ENCODE results near the gene HPSE2. TPM values are rescaled to one million over a fixed set of nuclear protein-coding genes. Genes with fewer than 3 reads are reported as not detected.

The HPSE2 gene
- total and polyA plus RNA-seq, 2 experiments from 2014 or later: 0.10 to 0.24 TPM

DNA sequence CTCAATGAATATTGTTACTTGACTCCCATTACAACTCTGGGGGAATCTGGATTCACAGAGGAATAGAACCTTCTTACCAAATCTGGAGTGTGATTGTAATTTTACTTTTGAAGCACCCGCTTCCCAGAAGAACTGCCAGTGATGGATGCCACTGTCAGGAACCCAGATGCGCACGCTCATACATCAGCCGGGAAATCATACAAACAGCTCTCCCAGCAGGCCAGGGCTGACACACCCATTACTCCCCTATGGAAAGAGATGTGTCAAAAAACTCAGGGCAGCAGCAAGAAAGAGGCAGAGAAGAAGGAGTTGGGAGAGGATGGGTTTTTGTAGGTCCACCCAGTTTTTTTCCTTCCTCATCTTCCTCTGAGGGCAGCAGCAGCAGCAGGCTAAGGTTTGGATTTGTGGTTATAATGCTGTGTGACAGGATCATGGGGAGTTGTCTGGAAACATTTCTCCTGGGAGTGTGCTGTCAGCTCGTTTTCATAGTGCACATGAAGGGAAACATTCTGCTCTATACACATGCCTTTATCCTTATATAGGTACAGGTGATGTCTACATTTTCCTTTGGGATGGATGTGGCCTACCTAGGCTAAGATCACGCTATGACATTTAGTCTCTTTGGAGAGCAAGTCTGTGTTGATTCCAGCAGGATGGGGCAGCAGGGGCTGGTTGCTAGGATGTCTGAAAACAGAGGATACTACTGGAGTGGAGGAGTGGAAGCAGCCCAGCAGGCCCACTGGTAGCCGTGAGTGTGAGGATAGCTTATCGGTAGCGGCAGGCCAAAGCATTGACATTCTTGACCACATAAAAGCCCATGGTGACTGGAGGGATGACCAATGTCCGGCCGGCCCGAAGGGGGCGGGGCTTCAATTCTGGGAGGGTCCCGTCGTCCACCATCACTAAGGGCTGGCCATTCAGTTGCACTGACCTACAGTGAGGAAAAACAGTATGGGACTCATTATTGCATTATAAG is 776.6 kb downstream of the HPSE2 start:
- H3F3A ChIP-seq (replicated peaks; ENCODE audit: low read depth): no peaks in the 10 kb centered on the region
- H3K27ac ChIP-seq (ENCODE audit: low read depth): no peak overlapping the region
- H2AFZ ChIP-seq: no peak overlapping the region
- Mint-ChIP-seq H3K36me3 (ENCODE audit: low read depth) (no peaks in the 10 kb centered on the region), H3K4me1 (peaks cover 25% of the 10 kb centered on the region), H3K27ac (no peak overlapping the region), H3K9me3 (no peaks in the 10 kb centered on the region), H3K4me3 (no peak overlapping the region), H3K27me3 (ENCODE audit: insufficient read depth, low read depth, poor library complexity) (peaks cover 5% of the 10 kb centered on the region)
- no peak overlapping the region for H3K4me3 ChIP-seq
- H3K36me3 ChIP-seq (ENCODE audit: insufficient read depth): no peaks in the 10 kb centered on the region
- DNase-seq (ENCODE audit: low spot score) (no peak), ATAC-seq (no peak)
- no peaks in the 10 kb centered on the region for H3K27me3 ChIP-seq (ENCODE audit: insufficient read depth)
- no peaks in the 10 kb centered on the region for H3K79me2 ChIP-seq (replicated peaks; ENCODE audit: insufficient read depth)
- H3K9me2 ChIP-seq (ENCODE audit: insufficient read depth): no peaks in the 10 kb centered on the region
- no peak overlapping the region for H3K4me2 ChIP-seq
- TF ChIP-seq NANOG (IDR thresholded peaks at IDR 0.05; ENCODE audit: borderline replicate concordance) (no peak), POLR2AphosphoS5 (IDR thresholded peaks at IDR 0.05; ENCODE audit: low read depth) (no peak), CREB1 (CRISPR knock-in tag; IDR thresholded peaks at IDR 0.05; ENCODE audit: low read depth) (no peak), JUNB (IDR thresholded peaks at IDR 0.05; ENCODE audit: unreplicated experiment) (no peak)
- TF ChIP-seq, protein P1, sequence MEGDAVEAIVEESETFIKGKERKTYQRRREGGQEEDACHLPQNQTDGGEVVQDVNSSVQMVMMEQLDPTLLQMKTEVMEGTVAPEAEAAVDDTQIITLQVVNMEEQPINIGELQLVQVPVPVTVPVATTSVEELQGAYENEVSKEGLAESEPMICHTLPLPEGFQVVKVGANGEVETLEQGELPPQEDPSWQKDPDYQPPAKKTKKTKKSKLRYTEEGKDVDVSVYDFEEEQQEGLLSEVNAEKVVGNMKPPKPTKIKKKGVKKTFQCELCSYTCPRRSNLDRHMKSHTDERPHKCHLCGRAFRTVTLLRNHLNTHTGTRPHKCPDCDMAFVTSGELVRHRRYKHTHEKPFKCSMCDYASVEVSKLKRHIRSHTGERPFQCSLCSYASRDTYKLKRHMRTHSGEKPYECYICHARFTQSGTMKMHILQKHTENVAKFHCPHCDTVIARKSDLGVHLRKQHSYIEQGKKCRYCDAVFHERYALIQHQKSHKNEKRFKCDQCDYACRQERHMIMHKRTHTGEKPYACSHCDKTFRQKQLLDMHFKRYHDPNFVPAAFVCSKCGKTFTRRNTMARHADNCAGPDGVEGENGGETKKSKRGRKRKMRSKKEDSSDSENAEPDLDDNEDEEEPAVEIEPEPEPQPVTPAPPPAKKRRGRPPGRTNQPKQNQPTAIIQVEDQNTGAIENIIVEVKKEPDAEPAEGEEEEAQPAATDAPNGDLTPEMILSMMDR (conservative IDR thresholded peaks at IDR 0.05; ENCODE audit: low read depth in 2 of 2): no peak
- TF ChIP-seq, protein P2, sequence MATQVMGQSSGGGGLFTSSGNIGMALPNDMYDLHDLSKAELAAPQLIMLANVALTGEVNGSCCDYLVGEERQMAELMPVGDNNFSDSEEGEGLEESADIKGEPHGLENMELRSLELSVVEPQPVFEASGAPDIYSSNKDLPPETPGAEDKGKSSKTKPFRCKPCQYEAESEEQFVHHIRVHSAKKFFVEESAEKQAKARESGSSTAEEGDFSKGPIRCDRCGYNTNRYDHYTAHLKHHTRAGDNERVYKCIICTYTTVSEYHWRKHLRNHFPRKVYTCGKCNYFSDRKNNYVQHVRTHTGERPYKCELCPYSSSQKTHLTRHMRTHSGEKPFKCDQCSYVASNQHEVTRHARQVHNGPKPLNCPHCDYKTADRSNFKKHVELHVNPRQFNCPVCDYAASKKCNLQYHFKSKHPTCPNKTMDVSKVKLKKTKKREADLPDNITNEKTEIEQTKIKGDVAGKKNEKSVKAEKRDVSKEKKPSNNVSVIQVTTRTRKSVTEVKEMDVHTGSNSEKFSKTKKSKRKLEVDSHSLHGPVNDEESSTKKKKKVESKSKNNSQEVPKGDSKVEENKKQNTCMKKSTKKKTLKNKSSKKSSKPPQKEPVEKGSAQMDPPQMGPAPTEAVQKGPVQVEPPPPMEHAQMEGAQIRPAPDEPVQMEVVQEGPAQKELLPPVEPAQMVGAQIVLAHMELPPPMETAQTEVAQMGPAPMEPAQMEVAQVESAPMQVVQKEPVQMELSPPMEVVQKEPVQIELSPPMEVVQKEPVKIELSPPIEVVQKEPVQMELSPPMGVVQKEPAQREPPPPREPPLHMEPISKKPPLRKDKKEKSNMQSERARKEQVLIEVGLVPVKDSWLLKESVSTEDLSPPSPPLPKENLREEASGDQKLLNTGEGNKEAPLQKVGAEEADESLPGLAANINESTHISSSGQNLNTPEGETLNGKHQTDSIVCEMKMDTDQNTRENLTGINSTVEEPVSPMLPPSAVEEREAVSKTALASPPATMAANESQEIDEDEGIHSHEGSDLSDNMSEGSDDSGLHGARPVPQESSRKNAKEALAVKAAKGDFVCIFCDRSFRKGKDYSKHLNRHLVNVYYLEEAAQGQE (IDR thresholded peaks at IDR 0.05; ENCODE audit: unreplicated experiment): no peak
- H3K4me1 ChIP-seq (ENCODE audit: insufficient read depth): peaks cover 22% of the 10 kb centered on the region
- no peaks in the 10 kb centered on the region for H4K20me1 ChIP-seq (replicated peaks; ENCODE audit: insufficient read depth)

DNA sequence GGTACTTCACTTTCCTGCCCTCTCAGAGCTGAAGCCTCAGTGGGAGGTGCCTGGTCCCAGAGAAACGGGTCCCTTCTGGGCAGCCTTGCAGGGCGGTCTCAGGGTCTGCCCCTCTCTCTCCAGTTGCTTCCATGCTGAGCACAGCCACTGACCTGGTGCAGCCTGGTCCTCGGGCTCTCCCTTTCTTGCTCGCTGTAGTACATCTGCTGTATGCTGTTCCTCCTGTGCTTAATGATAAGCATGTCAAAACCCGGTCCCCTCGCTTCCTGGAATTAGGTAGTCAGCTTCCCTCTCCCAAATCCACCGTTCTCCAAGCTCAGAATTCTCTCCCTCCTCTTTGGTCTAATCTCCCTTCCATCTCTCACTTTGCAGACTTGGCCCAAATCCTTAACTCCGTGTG is 777.9 kb downstream of the HPSE2 start:
- Histone ChIP-seq H3K27me3 (ENCODE audit: insufficient read depth) (no peaks in the 10 kb centered on the region), H3K4me1 (ENCODE audit: insufficient read depth) (peaks cover 22% of the 10 kb centered on the region), H3K4me3 (no peak overlapping the region), H3F3A (replicated peaks; ENCODE audit: low read depth) (no peaks in the 10 kb centered on the region), H4K20me1 (replicated peaks; ENCODE audit: insufficient read depth) (no peaks in the 10 kb centered on the region), H3K79me2 (replicated peaks; ENCODE audit: insufficient read depth) (no peaks in the 10 kb centered on the region), H3K9me2 (ENCODE audit: insufficient read depth) (no peaks in the 10 kb centered on the region), H3K27ac (ENCODE audit: low read depth) (no peak overlapping the region), H3K36me3 (ENCODE audit: insufficient read depth) (no peaks in the 10 kb centered on the region), H3K4me2 (no peak overlapping the region), H2AFZ (peak overlapping the region; percentile 28; the same call in 1 of the 2 replicates)
- Mint-ChIP-seq H3K4me1 (peaks cover 28% of the 10 kb centered on the region), H3K27ac (no peak overlapping the region), H3K4me3 (no peak overlapping the region), H3K27me3 (ENCODE audit: insufficient read depth, low read depth, poor library complexity) (peaks cover 3% of the 10 kb centered on the region), H3K9me3 (no peaks in the 10 kb centered on the region), H3K36me3 (ENCODE audit: low read depth) (no peaks in the 10 kb centered on the region)
- DNase-seq (ENCODE audit: low spot score) (no peak), ATAC-seq (peak; percentile 23)
- TF ChIP-seq CREB1 (CRISPR knock-in tag; IDR thresholded peaks at IDR 0.05; ENCODE audit: low read depth) (no peak), EZH2phosphoT487 (IDR thresholded peaks at IDR 0.05; ENCODE audit: unreplicated experiment) (no peak), ZNF114 (CRISPR knock-in tag; IDR thresholded peaks at IDR 0.05) (no peak), POLR2AphosphoS5 (IDR thresholded peaks at IDR 0.05; ENCODE audit: low read depth) (no peak), NANOG (IDR thresholded peaks at IDR 0.05; ENCODE audit: borderline replicate concordance) (no peak), JUNB (IDR thresholded peaks at IDR 0.05; ENCODE audit: unreplicated experiment) (no peak)

Data from GM23338 (cell line).